Endothelial cell of umbilical vein (primary cell): Measurements from ENCODE around the gene ZSWIM5. TPM values are rescaled to one million over a fixed set of nuclear protein-coding genes. Genes with fewer than 3 reads are reported as not detected.

ENCODE experiments used
- BruUV-seq: library from RNA; stranded (reverse); fragments of 400-500 nt; replicated peaks from 2 replicates; lab custom pipeline; 2021; lab: Mats Ljungman, UMichigan
- CTCF ChIA-PET: fragments of 300-600, 350-600 bp; sonication (Branson Sonifier 250); formaldehyde crosslinking; loops from one replicate; lab custom pipeline; 2021; ENCODE audit warnings: antibody characterized with exemption, inconsistent platforms; lab: Charles Lee
- POLR2A ChIA-PET: fragments of 300-600, 350-600 bp; sonication (Branson Sonifier 250); formaldehyde crosslinking; loops from one replicate; lab custom pipeline; 2021; ENCODE audit warnings: antibody characterized with exemption, inconsistent platforms; lab: Charles Lee
- DNase-seq: peaks from one replicate; pipeline ENCODE4 v3.0.0-alpha.2; 2011; ENCODE audit warnings: low read depth, low spot score
- FAIRE-seq: peaks from 2 replicates; lab custom pipeline; 2011; peaks lifted over from hg19 to GRCh38; lab: Jason Lieb, UNC
- H2AFZ ChIP-seq: 2 replicates; pipeline ENCODE4 v1.6.0; 2012; ENCODE audit warnings: low read depth, low read length, control low read depth, inconsistent platforms
- H3K27ac ChIP-seq: 2 replicates; pipeline ENCODE4 v1.5.1; 2011; ENCODE audit warnings: low read depth, mild to moderate bottlenecking, control low read depth, low read length, moderate library complexity; ENCODE audit not compliant: insufficient read depth
- H3K27me3 ChIP-seq, 2 experiments: 2 replicates each; pipeline versions ENCODE4 v1.6.0 to v1.6.1; 2011; ENCODE audit warnings: low read length in 2 of 2, mixed read lengths in 1 of 2; ENCODE audit not compliant: control insufficient read depth in 2 of 2, insufficient read depth in 2 of 2
- H3K36me3 ChIP-seq, 2 experiments: 2 replicates in 1 of 2; 3 replicates in 1 of 2; pipeline ENCODE4 v1.5.1; 2011; ENCODE audit warnings: low read length in 2 of 2, mild to moderate bottlenecking in 1 of 2, moderate library complexity in 1 of 2; ENCODE audit not compliant: control insufficient read depth in 2 of 2, insufficient read depth in 2 of 2; ENCODE audit errors: extremely low read depth in 1 of 2
- H3K4me1 ChIP-seq: 3 replicates; pipeline ENCODE4 v1.5.1; 2011; ENCODE audit warnings: mild to moderate bottlenecking, low read length; ENCODE audit not compliant: control insufficient read depth, insufficient read depth; ENCODE audit errors: extremely low read depth
- H3K4me2 ChIP-seq: 2 replicates; pipeline ENCODE4 v1.6.1; 2011; ENCODE audit warnings: low read length, control low read depth, mixed read lengths; ENCODE audit not compliant: insufficient read depth
- H3K4me3 ChIP-seq, 3 experiments: fragments of 200-600 bp in 1 of 3; sonication (generic), shearing (Covaris generic) in 1 of 3; replicated peaks in 1 of 3; 2 replicates each; pipeline ENCODE4 v1.5.1; 2011 to 2016; ENCODE audit warnings: control low read depth in 3 of 3, low read length in 3 of 3, mild to moderate bottlenecking in 2 of 3, inconsistent platforms in 1 of 3, low read depth in 1 of 3, moderate library complexity in 1 of 3; ENCODE audit not compliant: insufficient read depth in 1 of 3
- H3K79me2 ChIP-seq: 2 replicates; pipeline ENCODE4 v1.6.0; 2012; ENCODE audit warnings: low read length, inconsistent platforms; ENCODE audit not compliant: control insufficient read depth, insufficient read depth
- H3K9ac ChIP-seq: replicated peaks from 2 replicates; pipeline ENCODE3; 2011; ENCODE audit warnings: low read length, control low read depth; ENCODE audit not compliant: insufficient read depth; ENCODE audit errors: extremely low read depth
- H3K9me1 ChIP-seq: replicated peaks from 3 replicates; pipeline ENCODE4 v1.6.0; 2011; ENCODE audit warnings: mild to moderate bottlenecking, low read length; ENCODE audit not compliant: control insufficient read depth, insufficient read depth; ENCODE audit errors: extremely low read depth
- H3K9me3 ChIP-seq: replicated peaks from 2 replicates; pipeline ENCODE4 v1.5.1; 2012; ENCODE audit warnings: low read length, inconsistent platforms; ENCODE audit not compliant: control insufficient read depth, insufficient read depth
- H4K20me1 ChIP-seq: replicated peaks from 2 replicates; pipeline ENCODE3; 2011; ENCODE audit warnings: mild to moderate bottlenecking, low read length; ENCODE audit not compliant: control insufficient read depth, insufficient read depth; ENCODE audit errors: extremely low read depth
- EZH2 ChIP-seq: IDR thresholded peaks from 2 replicates; pipeline ENCODE4 v1.6.1; 2012; ENCODE audit warnings: borderline replicate concordance, low read depth, mild to moderate bottlenecking, moderate library complexity, low read length, inconsistent platforms; ENCODE audit not compliant: severe bottlenecking
- FOS ChIP-seq: IDR thresholded peaks from 2 replicates; pipeline ENCODE4 v1.6.1; 2011; ENCODE audit warnings: mild to moderate bottlenecking, low read length, moderate library complexity, borderline replicate concordance; ENCODE audit not compliant: insufficient read depth
- GATA2 ChIP-seq: IDR thresholded peaks from 2 replicates; pipeline ENCODE4 v1.7.0; 2011; ENCODE audit warnings: low read depth, mild to moderate bottlenecking, moderate library complexity, mixed read lengths, low read length; ENCODE audit not compliant: insufficient read length, insufficient read depth
- JUN ChIP-seq: IDR thresholded peaks from 2 replicates; pipeline ENCODE4 v1.6.1; 2011; ENCODE audit warnings: borderline replicate concordance, low read depth; ENCODE audit not compliant: insufficient read length, insufficient read depth
- MYC ChIP-seq: IDR thresholded peaks from one replicate; pipeline ENCODE4 v1.6.1; 2011; ENCODE audit warnings: mild to moderate bottlenecking, low read depth, low read length
- POLR2A ChIP-seq: IDR thresholded peaks from 2 replicates; pipeline ENCODE4 v1.6.1; 2012; ENCODE audit warnings: low read depth, mild to moderate bottlenecking, control low read depth, low read length
- POLR2AphosphoS5 ChIP-seq: IDR thresholded peaks from 2 replicates; pipeline ENCODE4 v1.6.1; 2012; ENCODE audit warnings: low read depth, mild to moderate bottlenecking, control low read depth, low read length, moderate library complexity; ENCODE audit not compliant: insufficient read depth
- dilution Hi-C: fragments of 300-500 bp; cut with MboI; formaldehyde crosslinking; loops from one replicate; pipeline ENCODE4 v1.15.0; 2019; ENCODE audit warnings: low sequenced_read_pairs; ENCODE audit not compliant: extremely low pct_ligation_motif_present
- intact Hi-C: fragments of 100-400 bp; cut with micrococcal nuclease; formaldehyde crosslinking; loops from one replicate; pipeline ENCODE4 v1.10.0; 2022
- polyA plus RNA-seq, 4 experiments: library from polyadenylated mRNA; depleted of rRNA in 3 of 4; stranded (reverse) in 3 of 4; unstranded in 1 of 4; fragments of >200 nt; gene quantifications; 2 replicates each; pipeline versions ENCODE4 v1.2.1 to v1.2.3, GENCODE V29; 2011 to 2012; ENCODE audit warnings: missing spikeins in 1 of 4
- total RNA-seq: library from RNA; stranded (reverse); gene quantifications from 2 replicates; pipeline ENCODE4 v1.2.3, GENCODE V29; 2021
- TF ChIP-seq, protein P1 (sequence below): IDR thresholded peaks from 2 replicates; pipeline ENCODE4 v1.6.1; 2011; ENCODE audit not compliant: insufficient read depth, insufficient read length
- TF ChIP-seq, protein P2 (sequence below), 2 donors: IDR thresholded peaks; 1 replicate in 1 of 2; 2 replicates in 1 of 2; pipeline ENCODE4 v1.5.1; 2011; ENCODE audit warnings: low read length in 2 of 2, mild to moderate bottlenecking in 2 of 2, moderate library complexity in 2 of 2, control low read depth in 1 of 2, inconsistent platforms in 1 of 2, low read depth in 1 of 2; ENCODE audit not compliant: insufficient read depth in 1 of 2; ENCODE audit errors: extremely low read depth in 1 of 2

ZSWIM5 gene
- total and polyA plus RNA-seq, 2 donors (not counting 3 experiments of a cell fraction or from before 2014, with no cell fraction given): 1.6 to 4.3 TPM

DNA sequence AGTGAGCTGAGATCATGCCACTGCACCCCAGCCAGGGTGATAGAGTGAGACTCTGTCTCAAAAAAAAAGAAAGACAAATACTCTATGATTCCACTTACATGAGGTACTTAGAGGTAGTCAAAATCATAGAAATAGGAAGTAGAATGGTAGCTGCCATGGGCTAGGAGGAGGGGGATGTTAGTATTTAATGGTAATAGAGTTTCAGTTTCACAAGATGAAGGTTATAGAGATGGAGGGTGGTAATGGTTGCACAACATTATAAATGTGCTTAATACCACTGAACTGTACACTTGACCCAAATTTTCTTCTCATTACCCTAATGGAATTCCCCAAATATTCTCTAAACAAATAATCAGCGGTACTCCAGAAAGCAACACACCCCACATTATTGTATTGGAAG lies 232.8 kb downstream of the ZSWIM5 start:
- Histone ChIP-seq H2AFZ (no peak overlapping the region), H4K20me1 (no peaks in the 10 kb centered on the region), H3K36me3 (peaks cover 0 to 3% of the 10 kb centered on the region in 2 experiments), H3K4me3 (no peak overlapping the region), H3K27ac (no peak overlapping the region), H3K4me2 (no peak overlapping the region), H3K9me3 (no peaks in the 10 kb centered on the region), H3K9me1 (no peaks in the 10 kb centered on the region), H3K79me2 (no peaks in the 10 kb centered on the region), H3K9ac (no peak overlapping the region), H3K4me1 (peaks cover 27% of the 10 kb centered on the region), H3K27me3 (no peaks in the 10 kb centered on the region)
- FAIRE-seq (no peak), DNase-seq (no peak)
- ChIA-PET CTCF (no interaction called here), POLR2A (no interaction called here)
- dilution Hi-C loops (no loop called here), intact Hi-C loops (no loop called here)
- TF ChIP-seq, protein P1, sequence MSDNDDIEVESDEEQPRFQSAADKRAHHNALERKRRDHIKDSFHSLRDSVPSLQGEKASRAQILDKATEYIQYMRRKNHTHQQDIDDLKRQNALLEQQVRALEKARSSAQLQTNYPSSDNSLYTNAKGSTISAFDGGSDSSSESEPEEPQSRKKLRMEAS: no peak
- no peak for TF ChIP-seq JUN
- no peak for TF ChIP-seq GATA2
- TF ChIP-seq POLR2A: no peak
- TF ChIP-seq, protein P2, sequence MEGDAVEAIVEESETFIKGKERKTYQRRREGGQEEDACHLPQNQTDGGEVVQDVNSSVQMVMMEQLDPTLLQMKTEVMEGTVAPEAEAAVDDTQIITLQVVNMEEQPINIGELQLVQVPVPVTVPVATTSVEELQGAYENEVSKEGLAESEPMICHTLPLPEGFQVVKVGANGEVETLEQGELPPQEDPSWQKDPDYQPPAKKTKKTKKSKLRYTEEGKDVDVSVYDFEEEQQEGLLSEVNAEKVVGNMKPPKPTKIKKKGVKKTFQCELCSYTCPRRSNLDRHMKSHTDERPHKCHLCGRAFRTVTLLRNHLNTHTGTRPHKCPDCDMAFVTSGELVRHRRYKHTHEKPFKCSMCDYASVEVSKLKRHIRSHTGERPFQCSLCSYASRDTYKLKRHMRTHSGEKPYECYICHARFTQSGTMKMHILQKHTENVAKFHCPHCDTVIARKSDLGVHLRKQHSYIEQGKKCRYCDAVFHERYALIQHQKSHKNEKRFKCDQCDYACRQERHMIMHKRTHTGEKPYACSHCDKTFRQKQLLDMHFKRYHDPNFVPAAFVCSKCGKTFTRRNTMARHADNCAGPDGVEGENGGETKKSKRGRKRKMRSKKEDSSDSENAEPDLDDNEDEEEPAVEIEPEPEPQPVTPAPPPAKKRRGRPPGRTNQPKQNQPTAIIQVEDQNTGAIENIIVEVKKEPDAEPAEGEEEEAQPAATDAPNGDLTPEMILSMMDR (IDR thresholded peaks at IDR 0.05; ENCODE audit: extremely low read depth in 1 of 2, insufficient read depth in 1 of 2, low read depth in 1 of 2, low read length in 2 of 2): no peak
- TF ChIP-seq POLR2AphosphoS5: no peak
- TF ChIP-seq FOS: no peak
- no peak for TF ChIP-seq MYC
- no peak for TF ChIP-seq EZH2
- BruUV-seq: no TSS peak
